Iris pigment epithelial cell (primary cell): ENCODE measurements around the gene MFSD6.
"Not testable (repeated sequence)": the region's sequence is repeated elsewhere in the genome, so short reads cannot be mapped to it uniquely, and the experiment has no call there.

Experiments
- DNase-seq: peaks from one replicate; pipeline ENCODE4 v3.0.0-alpha.2; 2011; ENCODE audit warnings: low read depth

Gene MFSD6

DNA sequence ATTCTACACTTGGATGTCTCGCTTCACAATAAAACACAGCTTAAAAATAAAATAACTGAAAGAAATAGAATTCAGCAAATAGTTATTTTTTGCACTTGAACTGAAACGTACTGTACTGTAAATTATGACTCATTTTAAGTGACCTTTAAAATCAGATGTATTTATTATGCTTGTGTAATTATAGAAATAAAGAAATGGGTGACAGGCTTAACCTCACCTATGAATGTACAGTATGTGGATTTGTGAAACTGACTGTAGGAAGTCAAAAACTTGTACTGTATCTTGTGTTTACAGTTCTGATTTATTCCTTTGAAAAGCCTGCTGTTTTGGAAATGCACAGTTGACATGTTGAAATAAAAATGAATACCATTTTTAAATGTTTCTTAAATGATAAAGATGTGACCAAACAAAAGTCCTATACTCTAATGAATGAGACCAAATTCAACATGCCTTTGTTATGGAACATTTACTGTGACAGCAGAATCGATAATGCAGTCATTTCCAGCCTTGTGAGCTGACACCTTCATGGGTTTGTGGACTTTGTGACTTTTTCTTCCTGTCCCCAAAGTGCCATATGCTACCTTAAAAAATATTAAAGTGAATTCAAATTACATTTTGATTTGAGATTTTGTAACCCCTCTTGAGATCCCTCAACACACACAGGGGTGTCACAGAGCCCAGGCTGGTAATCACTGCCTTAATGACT lies 93.7 kb downstream of the MFSD6 start:
- peak; percentile 14 for DNase-seq

DNA sequence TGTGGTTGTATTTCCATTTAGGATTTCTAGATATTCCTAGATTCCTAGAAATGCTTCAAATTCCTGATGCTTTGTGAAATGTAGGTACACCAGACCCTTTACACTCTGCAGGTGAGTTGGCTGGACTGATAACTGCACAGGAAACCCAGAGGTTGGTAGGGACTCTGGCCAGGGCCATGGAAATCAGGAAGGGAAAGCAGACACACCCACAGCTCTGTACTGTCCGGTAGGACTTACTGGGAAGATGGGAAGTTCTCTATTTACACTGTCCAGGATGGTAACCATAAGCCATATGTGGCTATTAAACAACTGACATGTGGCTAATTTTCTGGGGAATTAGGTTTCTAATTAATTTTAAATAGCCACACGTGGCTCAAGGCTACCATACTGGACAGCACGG lies 94.9 kb downstream of the MFSD6 start:
- DNase-seq: no peak

DNA sequence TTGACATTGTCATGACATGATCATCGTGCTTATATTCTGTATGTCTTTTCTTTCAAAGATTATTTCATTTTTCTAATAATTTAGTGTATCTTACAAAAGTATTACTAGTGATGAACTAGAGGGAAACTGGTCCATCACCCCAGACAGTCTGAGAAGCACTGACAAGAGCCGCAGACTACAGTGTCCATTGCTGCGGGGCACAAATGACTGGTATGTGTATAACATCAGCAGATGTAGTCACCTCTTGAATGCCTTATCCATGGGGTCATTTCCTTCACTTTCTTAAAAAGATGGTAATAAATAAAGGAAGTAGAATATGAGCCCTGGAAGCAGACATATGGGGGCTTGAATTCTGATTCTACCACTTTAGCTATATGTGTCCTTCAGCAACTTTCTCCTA lies 96.8 kb downstream of the MFSD6 start:
- DNase-seq: no peak

DNA sequence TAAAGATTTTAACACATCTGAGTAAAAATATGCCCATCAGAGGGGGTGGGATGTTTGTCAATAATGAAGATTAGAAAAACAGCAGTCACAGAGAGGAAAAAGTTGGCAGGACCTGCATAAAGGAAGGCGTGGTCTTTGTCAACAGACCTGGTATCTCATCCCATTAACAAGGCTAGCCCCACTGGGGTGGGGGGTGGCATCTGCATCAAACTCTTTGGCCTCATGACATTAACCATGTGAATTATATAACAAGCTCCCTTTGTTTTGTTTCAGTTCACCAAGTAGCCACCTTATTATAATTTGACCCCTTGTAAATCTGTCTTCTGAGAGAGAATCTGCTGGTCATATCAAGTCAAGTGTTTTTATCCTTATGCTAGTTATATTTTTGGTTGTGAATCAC lies 97.5 kb downstream of the MFSD6 start:
- DNase-seq: no peak

DNA sequence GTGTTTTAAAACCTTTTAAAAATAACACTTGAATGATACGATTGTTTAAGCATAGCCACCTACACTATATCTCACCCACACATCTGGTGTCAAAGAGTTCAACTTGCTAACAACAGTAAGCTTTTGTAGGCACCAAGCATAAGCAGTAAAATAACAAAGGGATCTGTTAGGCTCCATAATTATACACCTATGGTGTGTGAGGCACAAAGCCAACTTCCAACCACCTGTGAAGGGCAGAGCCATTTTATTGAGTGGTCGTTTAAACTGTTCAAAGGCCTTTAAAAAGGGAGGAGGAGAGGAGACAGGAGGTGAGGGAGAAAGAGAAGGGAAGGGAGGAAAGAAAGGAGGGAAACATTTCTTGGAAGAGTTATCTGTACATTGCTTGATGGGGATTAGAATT lies 98.5 kb downstream of the MFSD6 start:
- no peak for DNase-seq

DNA sequence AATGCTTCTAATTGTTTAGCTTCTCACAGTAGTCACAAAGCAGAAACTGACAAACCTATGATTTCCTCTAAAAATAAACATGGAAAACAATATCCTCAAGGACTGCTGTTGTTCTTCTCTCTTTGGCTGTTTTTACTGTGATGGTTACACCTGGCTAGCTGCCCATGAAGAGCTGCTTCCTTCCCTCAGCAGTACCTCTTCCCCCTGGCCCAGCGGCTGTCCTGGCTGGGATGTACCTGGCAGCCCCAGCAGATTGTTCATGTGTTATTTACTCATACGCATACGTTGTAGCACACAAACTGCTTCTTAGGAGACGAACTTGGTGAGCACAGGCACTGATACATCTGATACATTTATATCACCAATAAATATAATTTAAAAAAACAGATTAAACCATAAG lies 99.0 kb downstream of the MFSD6 start:
- DNase-seq: no peak

DNA sequence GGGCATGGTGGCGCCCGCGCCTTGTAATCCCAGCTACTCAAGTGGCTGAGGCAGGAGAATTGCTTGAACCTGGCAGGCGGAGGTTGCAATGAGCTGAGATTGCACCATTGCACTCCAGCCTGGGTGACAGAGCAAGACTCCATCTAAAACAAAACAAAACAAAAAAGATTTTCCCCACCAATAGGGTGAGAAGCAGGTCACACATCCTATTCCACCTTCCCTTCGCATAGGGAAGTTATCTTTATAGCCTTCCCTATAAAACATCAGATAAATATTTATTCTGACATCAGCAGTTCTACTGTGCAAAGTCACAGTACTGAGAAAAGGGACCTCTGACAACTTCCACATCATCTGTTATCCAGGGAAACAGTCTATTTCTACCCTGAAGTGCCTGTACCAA lies 101.7 kb downstream of the MFSD6 start:
- not testable (repeated sequence) for DNase-seq

DNA sequence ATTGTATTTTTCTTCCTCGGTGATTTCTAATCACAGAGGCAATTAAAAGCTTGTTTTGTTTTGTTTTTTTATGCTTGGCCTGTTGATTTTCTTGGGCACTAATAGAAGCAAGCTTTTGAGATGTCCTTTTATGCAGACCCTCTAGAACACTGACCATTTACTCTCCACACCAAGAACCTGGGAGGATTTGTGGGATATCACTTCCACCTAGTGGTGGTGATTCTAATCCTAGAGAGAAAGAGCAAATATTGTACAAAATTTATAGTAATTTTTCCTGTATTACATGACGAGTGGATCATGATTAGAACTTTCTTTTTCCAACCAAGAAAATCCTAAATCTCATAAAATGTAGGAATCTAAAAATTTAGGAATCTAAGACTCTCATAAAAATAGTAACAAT lies 102.9 kb downstream of the MFSD6 start:
- DNase-seq: peak; percentile 45

DNA sequence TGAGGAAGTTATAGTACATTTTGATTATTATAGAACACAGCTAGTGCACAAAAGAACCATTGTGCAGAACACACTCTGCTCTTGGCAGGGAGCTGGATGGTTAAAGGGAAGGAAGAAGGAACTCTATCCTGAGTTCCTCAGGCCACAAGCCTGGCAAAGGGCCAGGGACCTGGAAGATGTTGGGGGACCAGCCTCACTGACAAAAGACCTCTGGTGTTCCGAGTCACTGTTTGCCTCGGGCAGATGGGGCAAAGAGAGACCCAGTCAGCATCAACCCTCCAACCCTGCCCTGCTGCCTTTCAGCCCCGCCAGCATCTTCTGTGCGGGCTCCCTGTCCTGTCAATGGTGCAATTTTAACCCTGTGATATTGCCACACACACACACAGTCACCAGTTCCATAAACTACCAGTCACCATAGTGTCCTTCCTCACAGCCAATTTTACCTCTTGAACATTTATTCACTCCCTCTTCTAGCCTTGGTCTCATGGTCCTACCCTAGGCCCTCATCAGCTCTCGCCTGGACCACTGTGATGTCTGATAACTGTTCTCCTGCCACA lies 104.5 kb downstream of the MFSD6 start:
- DNase-seq: no peak

DNA sequence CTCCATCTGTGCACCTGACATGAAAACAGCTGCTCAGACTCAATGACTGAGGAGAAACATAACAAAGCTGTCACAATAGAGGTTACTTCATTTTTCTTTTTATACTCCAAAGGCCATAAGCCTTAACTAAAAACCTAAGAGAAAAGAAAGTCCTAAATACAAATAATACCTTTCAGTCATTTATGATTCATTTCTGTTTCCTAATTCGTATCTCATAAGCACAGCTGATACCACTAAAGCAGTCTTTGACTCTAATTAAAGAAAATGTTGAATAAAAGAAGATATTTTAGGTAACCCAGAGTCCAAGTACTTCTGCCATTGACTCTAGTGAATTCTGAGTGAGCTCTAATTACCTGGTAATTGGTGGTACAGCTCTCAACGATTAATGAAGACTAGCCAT lies 105.7 kb downstream of the MFSD6 start:
- no peak for DNase-seq

DNA sequence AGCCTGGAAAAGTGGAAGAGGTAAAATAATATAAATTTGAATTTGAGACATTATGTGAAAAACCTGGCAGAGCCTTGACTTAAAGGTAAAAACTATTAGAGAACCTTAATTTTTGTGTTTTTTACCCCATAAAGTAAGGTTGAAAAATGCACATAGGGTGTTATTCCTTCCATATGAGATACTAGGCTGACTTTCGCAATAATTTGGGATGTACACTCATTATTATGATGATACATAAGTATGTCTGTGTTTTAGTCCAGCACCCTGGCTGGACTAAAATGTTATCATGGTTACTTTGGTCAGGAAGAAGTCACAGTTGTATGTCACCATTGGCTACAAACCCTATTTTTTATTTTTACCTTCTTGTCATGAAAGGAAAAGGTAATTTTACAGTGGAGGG lies 106.5 kb downstream of the MFSD6 start:
- DNase-seq: peak; percentile 22

DNA sequence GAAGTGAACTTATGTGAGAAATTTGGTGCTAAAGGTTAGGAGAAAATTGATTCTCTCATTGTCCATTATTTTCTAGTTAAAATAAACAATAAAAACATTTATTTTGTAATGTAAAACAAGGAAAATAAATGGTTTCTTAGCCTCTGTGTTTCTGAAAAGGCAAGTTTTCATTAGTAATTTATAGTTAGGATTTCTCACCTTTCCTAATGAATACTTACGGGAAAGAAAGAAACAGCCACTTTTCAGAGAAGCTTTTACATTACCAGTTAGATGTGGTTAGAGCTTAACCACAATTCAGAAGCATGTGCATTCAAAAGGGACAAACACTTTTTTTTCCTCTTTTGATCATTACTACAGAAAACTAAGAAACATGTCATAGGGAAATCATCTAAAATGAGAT lies 107.5 kb downstream of the MFSD6 start:
- DNase-seq: no peak

DNA sequence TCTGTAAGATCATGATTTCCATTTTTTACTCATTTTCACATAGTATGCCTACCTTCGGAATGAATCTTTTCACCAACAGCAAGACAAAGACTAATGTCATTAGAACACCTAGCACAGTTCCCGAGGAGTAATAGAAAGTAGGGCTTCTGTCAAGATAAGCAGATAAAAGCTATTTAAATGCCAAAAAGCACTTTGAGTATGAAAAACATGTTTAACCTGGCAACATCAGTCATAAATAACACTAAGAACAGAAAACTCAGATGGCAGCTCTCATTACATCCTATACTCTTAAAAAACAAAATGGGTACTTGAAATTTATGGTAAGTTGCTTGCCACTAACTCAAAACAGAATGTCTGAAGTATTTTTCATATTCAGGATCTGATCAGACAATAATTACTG lies 109.3 kb downstream of the MFSD6 start:
- DNase-seq: no peak

DNA sequence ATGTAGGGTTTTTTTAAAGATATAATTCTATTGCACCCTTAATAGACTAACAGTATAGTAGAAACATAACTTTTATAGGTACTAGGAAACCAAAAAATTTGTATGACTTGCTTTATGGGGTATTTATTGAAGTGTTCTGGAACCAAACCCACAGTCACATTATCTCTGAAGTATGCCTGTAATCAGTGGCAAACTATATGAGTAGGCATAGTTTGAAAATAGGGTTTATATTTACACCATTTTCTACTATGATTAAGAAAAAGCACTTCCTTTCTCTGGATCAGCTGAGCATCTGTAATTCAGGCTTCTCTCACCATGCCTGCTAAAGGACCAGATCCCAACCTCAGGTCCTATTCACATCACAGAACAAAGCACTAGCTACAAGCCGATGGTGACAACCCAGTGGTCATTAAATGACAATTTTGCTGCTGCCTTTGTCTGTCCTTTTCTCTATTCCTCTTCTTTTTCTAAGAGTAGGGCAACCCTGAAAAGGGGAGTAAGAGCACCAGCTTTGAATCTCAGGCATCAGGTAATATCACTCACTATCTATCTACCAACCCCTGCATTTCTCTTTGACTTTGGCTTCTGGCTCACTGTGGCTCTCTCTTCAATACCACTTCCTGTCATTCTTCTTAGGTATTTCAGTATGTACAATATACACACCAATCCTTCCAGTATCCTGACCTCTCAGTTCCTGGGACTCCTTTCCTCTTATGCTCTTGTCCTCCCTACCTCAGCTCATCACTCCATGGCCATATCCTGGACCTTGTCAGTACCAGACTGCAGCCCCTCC lies 112.0 kb downstream of the MFSD6 start:
- no peak for DNase-seq

DNA sequence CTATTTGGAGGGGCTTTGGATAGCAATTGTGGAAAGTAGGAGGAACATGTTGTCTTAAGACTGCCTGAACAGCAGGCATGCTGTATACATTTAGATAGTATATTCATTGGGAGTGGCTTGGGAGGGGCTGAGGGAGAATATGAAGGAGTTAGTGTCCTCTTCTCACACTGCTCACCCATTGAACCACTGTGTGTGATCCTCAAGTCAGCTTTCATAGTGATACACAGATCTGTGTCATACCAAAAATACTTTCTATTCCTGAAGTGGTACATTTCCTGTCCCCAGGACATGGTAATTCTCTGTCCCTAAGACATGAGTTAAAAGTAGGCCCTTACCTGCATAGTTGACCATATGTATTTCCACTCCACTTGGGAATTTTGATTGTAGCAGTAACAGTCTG lies 116.8 kb downstream of the MFSD6 start:
- no peak for DNase-seq

DNA sequence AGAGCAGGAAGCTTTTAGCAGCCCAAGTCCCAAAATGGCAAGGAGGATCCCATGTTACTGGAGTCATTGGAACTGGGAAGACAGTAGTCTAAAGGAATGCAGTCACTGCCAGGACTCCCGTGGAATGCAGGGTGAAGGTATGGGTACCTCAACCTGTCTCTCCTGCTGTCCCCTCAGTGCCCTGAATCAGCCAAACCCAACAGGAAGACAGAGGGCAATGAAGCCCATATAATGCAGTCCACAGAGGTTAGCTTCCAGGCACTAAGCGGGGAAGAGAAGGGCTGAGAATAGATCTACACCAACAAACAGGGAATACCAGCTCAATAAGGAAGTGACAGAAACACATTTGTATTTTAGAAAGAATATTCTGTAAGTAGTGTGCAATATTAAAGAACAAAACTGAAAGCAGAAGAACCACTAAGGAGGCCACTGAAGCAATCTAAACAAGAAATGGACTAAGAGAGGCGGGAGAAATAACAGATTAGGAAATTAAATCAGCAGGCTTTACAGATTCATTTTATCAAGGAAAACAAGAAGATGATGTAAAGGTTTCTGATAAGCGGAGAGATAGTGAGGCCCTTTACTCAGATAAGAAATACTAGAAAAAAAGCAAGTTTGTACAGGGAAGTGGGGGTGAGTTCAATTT lies 118.1 kb downstream of the MFSD6 start:
- no peak for DNase-seq

DNA sequence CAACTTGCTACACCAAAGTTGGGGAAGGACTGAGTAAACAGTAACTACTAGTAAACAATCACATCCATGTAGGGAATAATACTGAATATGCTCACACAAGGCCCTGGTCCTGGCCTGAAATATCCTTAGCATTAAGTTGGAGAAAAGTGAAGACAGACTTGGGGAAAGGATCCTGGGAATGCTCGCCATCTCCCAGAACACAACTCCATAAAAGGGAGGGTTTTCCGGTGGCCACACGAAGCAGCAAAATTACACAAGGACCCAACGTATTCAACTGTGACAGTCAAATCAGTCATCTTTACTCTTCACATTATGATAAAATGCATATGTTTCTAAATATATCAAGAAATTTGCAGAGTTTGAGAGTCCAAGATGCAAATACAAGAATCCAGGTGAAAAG lies 119.1 kb downstream of the MFSD6 start:
- DNase-seq: no peak

DNA sequence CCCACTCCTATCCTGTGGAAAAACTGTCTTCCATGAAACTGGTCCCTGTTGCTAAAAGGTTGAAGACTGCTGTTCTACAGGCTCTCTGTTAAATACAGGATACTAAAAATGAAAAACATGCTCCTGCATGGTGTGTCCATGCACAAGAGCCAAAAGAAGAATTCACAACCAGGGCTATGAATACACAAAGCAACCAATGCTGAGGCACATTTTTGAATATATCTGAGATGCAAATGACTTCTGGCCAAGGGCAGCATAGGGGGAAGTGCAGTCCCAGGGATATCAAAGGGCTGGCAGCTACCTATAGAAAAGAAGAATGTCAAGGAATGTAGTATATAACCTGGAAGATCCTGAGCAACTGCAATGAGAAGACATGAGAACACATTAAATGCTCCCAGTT lies 119.8 kb downstream of the MFSD6 start:
- no peak for DNase-seq

DNA sequence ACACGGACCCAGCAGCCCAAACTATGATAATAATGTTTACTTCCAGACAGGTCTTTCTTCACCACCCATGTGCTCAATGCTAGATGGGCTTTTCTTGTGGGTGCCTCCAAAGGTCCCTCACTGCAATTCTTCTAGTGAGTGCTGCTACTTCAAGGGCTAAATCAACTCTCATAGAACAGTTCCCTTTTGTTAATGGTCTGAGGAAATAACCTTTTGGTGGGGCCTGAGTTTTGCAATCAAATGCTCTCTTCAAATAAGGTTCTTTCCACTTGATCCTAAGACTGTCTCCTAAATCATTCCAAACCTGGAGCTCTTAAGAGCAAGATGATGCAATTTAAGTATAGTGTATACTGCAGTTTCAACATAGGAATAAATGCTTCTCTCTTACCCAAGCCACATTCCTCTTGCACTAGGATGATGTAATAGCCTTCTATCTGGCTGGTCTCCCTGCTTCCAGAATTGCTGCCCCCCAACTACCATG lies 120.4 kb downstream of the MFSD6 start:
- peak; percentile 81 for DNase-seq

DNA sequence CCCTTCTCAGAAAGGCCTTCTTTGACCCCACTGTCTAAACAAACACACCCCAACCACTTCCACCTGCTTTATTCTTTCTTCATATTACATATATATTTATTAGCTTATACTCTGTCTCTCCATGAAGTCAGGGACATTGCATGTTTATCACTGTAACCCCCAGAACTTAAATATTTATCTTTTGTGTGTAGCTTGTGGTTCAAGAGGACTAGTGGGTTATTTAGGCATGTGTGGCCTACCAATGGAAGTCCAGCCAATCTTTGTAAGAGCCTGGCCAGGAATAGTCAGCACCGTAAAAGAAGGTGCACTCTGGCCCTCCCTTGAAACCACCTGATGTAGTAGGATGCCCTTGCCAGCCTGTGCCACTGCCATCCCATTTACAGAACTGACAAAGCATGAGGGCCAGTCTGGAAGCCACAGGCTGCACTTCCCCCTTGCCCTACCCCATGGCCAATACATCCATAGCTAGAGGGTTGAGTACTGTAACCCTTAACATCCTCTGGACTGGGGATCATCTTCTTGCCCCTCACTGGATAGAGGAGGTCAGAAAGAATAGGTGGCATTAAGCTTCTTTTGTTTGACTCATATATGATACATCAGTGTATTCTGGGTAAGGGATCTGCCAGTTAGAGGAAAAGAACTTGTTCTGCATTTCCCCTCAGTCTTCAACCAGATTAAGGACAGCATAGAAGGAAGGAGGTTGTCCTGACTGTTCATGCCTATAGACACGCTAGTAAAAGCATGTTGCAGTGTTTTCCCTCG lies 121.5 kb downstream of the MFSD6 start:
- DNase-seq: no peak

DNA sequence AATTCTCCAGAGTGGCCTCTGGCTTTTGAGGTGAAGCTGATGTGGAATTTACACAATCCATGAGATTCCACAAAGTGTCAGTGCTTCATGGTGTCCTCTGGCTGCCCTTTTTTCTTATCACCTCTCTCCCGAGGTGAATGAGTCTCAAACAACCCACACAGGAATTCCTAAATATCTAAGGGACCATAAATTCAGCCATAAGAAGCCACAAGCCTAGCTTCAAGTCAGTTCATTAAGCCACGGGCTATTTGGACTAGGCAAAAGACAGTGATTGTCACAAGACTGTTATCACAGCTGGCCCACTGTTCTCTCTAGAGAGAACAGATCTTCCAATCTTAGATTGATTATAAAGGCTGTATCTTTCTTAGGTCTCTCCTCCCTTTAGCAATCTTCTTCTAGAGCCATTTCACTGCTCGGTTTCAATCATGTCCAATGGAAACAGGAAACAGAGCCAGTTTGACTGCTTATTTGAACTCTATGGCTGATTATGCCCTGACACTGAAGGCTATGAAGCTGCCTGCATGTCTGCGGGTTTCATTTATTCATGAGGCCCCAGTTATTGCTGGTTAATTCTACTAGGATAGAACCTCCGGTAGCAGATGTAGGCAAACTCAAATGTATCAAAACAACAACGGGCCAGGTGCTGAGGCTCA lies 122.2 kb downstream of the MFSD6 start:
- peak; percentile 41 for DNase-seq

DNA sequence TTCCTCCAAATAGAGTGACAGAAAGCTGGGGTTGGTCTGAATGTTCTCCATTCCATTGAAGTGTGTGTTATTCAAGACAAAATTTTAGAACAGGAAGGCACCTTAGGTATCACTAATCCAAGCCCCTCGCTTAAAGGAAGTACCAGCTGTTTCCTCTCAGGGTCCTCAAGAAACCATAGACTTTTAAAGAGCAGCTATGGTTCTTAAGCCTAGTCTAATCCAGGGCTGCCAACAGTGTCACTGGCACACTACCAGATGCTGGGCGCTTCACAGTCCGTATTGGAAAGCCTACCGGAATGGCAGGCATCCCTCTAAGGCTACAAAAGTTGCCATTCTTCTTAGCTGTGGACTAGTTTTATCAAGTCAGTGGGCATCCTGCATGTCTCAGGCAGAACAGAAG lies 124.4 kb downstream of the MFSD6 start:
- DNase-seq: no peak
